ENCODE results near the gene ENG. TPM values are rescaled to one million over a fixed set of nuclear protein-coding genes. Genes with fewer than 3 reads are reported as not detected.
A peak's percentile ranks its signal among the peaks of the same experiment; 100 is the strongest.

The ENG gene
- total RNA-seq, 1 donor, result 60.8 TPM

DNA sequence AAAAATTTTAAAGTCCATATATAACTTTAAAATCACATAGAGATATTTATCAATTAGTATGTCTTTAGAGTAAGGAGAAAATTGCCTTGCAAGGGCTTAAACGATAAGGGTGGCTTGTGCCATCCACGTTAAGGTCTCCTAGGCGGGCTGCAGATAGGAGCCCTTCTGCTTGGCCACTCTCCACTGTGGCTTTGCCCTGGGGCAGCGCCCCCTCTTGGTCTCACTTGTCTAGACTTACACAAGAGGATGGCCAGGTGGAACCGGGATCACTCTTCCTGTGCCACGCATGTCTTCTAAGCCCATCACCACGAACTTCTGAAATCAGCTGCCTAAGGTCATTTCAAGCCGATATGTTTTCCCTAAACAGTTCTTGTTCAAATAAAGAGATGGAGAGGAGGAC is 48.8 kb downstream of the ENG start:
- peak; percentile 89 for DNase-seq (ENCODE audit: insufficient read length, low spot score, missing footprints)

DNA sequence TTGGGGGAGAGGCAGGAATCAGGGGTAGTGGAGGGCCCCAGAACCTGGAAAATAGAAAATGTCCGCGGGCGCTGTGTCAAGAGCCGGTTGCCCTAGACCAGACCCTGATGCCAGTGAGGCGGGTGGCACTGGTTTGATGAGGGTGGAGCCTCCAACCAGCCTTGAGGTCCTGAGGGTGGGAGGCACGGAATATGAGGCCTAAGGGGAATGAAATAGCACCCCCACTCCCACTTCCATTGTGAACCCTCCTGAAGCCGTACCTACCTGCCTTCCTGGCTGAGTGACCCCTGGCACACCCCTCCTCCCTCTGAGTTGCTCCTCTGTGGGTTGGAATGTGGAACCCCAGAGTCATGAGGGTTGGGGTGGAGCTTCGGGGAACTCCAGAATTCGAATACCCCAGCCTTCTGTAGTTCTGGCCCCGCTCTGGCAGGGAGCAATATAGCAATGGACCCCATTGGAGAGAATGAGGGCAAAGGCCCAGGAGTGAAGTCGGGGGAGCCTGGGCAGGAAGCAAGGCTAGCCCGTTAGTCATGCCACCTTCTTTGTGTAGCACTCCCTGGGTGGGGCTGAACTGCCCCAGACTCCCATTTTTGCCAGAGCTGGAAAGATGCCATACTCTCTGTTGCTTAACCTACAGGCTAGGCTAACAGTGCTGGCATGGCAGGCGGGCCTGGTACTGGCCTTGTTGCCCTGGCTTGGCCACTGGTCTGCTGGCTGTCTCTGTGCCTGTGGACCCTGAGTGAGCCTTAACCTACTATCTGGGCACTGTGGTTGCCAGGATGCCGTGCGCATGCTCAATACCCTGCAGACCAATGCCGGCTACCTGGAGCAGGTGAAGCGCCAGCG is 50.7 kb downstream of the ENG start:
- Histone ChIP-seq H2AFZ (ENCODE audit: low read length) (peak overlapping the region; percentile 30), H3K4me3 (ENCODE audit: insufficient read depth, low read length) (peak overlapping the region; percentile 83), H3K36me3 (ENCODE audit: insufficient read depth, low read length) (peaks cover 41% of the 10 kb centered on the region), H3K27ac (ENCODE audit: low read depth, low read length) (peak overlapping the region; percentile 82), H3K9me3 (ENCODE audit: low read depth, low read length) (no peaks in the 10 kb centered on the region), H3K27me3 (ENCODE audit: insufficient read depth, low read length) (no peaks in the 10 kb centered on the region), H3K4me1 (ENCODE audit: insufficient read depth, low read length) (peaks cover 22% of the 10 kb centered on the region), H4K20me1 (ENCODE audit: insufficient read depth, low read length) (peaks cover 18% of the 10 kb centered on the region), H3K4me2 (ENCODE audit: insufficient read depth, low read length) (peak overlapping the region; percentile 81), H3K79me2 (ENCODE audit: insufficient read depth, low read length) (peaks cover 45% of the 10 kb centered on the region)
- DNase-seq (ENCODE audit: insufficient read length, low spot score, missing footprints), result peak; percentile 95
- TF ChIP-seq, protein P1, sequence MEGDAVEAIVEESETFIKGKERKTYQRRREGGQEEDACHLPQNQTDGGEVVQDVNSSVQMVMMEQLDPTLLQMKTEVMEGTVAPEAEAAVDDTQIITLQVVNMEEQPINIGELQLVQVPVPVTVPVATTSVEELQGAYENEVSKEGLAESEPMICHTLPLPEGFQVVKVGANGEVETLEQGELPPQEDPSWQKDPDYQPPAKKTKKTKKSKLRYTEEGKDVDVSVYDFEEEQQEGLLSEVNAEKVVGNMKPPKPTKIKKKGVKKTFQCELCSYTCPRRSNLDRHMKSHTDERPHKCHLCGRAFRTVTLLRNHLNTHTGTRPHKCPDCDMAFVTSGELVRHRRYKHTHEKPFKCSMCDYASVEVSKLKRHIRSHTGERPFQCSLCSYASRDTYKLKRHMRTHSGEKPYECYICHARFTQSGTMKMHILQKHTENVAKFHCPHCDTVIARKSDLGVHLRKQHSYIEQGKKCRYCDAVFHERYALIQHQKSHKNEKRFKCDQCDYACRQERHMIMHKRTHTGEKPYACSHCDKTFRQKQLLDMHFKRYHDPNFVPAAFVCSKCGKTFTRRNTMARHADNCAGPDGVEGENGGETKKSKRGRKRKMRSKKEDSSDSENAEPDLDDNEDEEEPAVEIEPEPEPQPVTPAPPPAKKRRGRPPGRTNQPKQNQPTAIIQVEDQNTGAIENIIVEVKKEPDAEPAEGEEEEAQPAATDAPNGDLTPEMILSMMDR (IDR thresholded peaks at IDR 0.05; ENCODE audit: extremely low read depth, low read depth, low read length), result no peak

More for the DNA sequence above, 48.8 kb downstream of the ENG start:
- no peak overlapping the region for H3K4me2 ChIP-seq (ENCODE audit: insufficient read depth, low read length)
- H4K20me1 ChIP-seq (ENCODE audit: insufficient read depth, low read length), result peaks cover 25% of the 10 kb centered on the region
- H3K27ac ChIP-seq (ENCODE audit: low read depth, low read length), result no peak overlapping the region
- TF ChIP-seq, protein P1 (IDR thresholded peaks at IDR 0.05; ENCODE audit: extremely low read depth, low read depth, low read length), result peak; percentile 47
- peaks cover 47% of the 10 kb centered on the region for H3K79me2 ChIP-seq (ENCODE audit: insufficient read depth, low read length)
- no peak overlapping the region for H3K4me3 ChIP-seq (ENCODE audit: insufficient read depth, low read length)
- no peaks in the 10 kb centered on the region for H3K9me3 ChIP-seq (ENCODE audit: low read depth, low read length)
- H3K36me3 ChIP-seq (ENCODE audit: insufficient read depth, low read length), result peaks cover 50% of the 10 kb centered on the region
- peaks cover 22% of the 10 kb centered on the region for H3K4me1 ChIP-seq (ENCODE audit: insufficient read depth, low read length)
- no peak overlapping the region for H2AFZ ChIP-seq (ENCODE audit: low read length)
- H3K27me3 ChIP-seq (ENCODE audit: insufficient read depth, low read length), result no peaks in the 10 kb centered on the region

DNA sequence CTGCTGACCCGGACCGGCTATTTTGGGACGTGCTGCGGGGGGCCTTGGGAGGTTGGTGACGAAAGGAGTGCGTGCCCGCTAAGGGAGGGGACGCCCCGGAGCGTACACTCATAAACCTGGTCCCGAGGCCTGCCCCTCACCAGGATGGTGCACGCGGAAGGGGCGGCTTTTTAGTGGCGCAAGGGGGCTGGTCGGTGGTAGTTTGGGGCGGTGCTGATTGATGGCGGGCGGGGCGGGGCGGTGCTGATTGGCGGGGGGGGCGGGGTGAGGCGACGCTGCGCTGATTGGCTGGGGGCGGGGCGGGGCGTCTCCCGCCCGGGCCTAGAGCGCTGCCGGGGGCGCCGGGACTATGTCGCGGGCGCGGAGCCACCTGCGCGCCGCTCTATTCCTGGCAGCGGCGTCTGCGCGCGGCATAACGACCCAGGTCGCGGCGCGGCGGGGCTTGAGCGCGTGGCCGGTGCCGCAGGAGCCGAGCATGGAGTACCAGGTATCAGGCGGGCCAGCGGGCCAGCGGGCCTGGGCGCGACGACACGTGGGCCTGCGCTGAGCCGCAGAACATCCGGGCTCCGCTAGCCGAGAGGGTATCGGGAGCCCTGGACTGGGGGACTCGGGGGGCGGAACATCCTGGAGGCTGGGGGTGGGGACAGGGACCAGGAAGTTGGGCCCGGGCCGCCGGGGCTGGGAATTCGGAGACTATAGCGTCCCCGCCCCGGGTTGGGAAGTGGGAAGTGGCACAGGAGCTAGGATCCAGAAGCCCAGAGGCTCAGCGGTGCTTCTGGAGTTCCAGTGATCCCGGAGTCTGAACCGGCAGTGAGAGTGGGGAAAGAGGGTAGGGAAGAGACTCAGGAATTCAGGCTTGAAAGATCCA is 51.6 kb downstream of the ENG start, which contains the start of gene FPGS:
TSS of gene FPGS (plus strand) at position 307 of the 868 bp plus-strand sequence. CDS start at position 350, 43 bp downstream.
- Histone ChIP-seq H3K27ac (ENCODE audit: low read depth, low read length) (peak within 1 kb of the TSS; percentile 82), H3K9me3 (ENCODE audit: low read depth, low read length) (no peaks in the 10 kb centered on the region), H3K4me3 (ENCODE audit: insufficient read depth, low read length) (peak within 1 kb of the TSS; percentile 83), H3K4me1 (ENCODE audit: insufficient read depth, low read length) (peaks cover 22% of the 10 kb centered on the region), H3K36me3 (ENCODE audit: insufficient read depth, low read length) (peaks cover 31% of the 10 kb centered on the region), H4K20me1 (ENCODE audit: insufficient read depth, low read length) (peaks cover 15% of the 10 kb centered on the region), H3K4me2 (ENCODE audit: insufficient read depth, low read length) (peak within 1 kb of the TSS; percentile 81), H2AFZ (ENCODE audit: low read length) (peak within 1 kb of the TSS; percentile 92), H3K27me3 (ENCODE audit: insufficient read depth, low read length) (no peaks in the 10 kb centered on the region), H3K79me2 (ENCODE audit: insufficient read depth, low read length) (peaks cover 38% of the 10 kb centered on the region)
- DNase-seq (ENCODE audit: insufficient read length, low spot score, missing footprints), result peak; percentile 99
- TF ChIP-seq, protein P1 (IDR thresholded peaks at IDR 0.05; ENCODE audit: extremely low read depth, low read depth, low read length), result no peak
